Effector memory CD8-positive, alpha-beta T cell (primary cell): ENCODE data around the gene PLXNA4.

Experiments used
- ATAC-seq: fragments of 150-1000 bp; cut with Tn5 transposase; replicated peaks from 2 replicates; pipeline ENCODE4 v1.10.0; 2021; ENCODE audit warnings: mild to moderate bottlenecking, moderate library complexity
- DNase-seq, 3 experiments: peaks; one replicate each; pipeline ENCODE4 v3.0.0; 2021
- H3K27ac Mint-ChIP-seq, 2 donors: one replicate each; pipeline ENCODE4 v1.8.0; 2022; ENCODE audit warnings: mild to moderate bottlenecking in 2 of 2, mixed read lengths in 2 of 2, moderate library complexity in 2 of 2
- H3K27me3 Mint-ChIP-seq, 2 donors: one replicate each; pipeline ENCODE4 v1.8.0; 2022; ENCODE audit warnings: mixed read lengths in 2 of 2
- H3K36me3 Mint-ChIP-seq: one replicate; pipeline ENCODE4 v1.8.0; 2022; ENCODE audit warnings: mild to moderate bottlenecking, moderate library complexity, mixed read lengths; ENCODE audit not compliant: insufficient read depth
- H3K4me1 Mint-ChIP-seq, 2 donors: one replicate each; pipeline ENCODE4 v1.8.0; 2022; ENCODE audit warnings: low read depth in 2 of 2, mixed read lengths in 2 of 2
- H3K4me3 Mint-ChIP-seq, 2 donors: one replicate each; pipeline ENCODE4 v1.8.0; 2022; ENCODE audit warnings: mild to moderate bottlenecking in 2 of 2, mixed read lengths in 2 of 2, moderate library complexity in 2 of 2
- H3K9me3 Mint-ChIP-seq, 2 donors: one replicate each; pipeline ENCODE4 v1.8.0; 2022; ENCODE audit warnings: mixed read lengths in 2 of 2

PLXNA4 gene

DNA sequence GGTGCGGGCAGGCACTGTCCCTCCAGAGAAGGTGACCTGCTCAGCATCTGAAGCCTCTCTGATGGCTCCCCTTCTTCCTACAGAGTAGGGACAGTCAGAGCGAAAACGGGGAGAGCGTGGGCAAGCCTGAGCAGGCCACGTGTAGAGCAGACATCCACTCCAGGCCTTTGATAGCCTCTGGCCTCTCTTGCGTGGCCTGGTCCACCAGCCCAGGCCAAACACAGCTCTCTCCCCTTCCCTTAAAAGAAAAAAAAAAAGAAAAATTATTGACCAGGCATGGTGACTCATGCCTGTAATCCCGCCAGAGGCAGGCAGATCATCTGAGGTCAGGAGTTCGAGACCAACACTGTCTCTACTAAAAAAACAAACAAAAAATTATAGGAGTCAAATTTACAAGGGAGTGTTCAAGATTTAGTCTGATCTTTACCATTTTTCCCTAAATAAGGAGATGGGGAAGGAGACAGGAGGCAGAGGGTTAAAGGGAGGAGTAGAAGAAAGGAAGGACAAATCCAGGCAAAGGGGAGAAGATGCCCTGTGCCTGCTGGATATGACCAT is 84.8 kb downstream of the PLXNA4 start:
- no peak for ATAC-seq
- Mint-ChIP-seq H3K4me1 (peaks cover 20 to 22% of the 10 kb centered on the region in 2 donors), H3K27ac (no peak overlapping the region)

GRCh38 chr7:132490474-132490873 is 85.8 kb downstream of the PLXNA4 start:
- Mint-ChIP-seq H3K27me3 (peaks cover 7 to 28% of the 10 kb centered on the region in 2 donors), H3K9me3 (no peaks in the 10 kb centered on the region), H3K4me3 (no peak overlapping the region), H3K36me3 (peaks cover 4% of the 10 kb centered on the region), H3K4me1 (peaks cover 26 to 32% of the 10 kb centered on the region in 2 donors), H3K27ac (peak overlapping the region in 1 of 2 donors; percentile 18)
- no peak for DNase-seq
- no peak for ATAC-seq

More for the DNA sequence above, 84.8 kb downstream of the PLXNA4 start:
- no peaks in the 10 kb centered on the region for H3K9me3 Mint-ChIP-seq
- peaks cover 4% of the 10 kb centered on the region for H3K36me3 Mint-ChIP-seq
- H3K27me3 Mint-ChIP-seq = peaks cover 7 to 28% of the 10 kb centered on the region in 2 donors
- no peak overlapping the region for H3K4me3 Mint-ChIP-seq
- DNase-seq = no peak

DNA sequence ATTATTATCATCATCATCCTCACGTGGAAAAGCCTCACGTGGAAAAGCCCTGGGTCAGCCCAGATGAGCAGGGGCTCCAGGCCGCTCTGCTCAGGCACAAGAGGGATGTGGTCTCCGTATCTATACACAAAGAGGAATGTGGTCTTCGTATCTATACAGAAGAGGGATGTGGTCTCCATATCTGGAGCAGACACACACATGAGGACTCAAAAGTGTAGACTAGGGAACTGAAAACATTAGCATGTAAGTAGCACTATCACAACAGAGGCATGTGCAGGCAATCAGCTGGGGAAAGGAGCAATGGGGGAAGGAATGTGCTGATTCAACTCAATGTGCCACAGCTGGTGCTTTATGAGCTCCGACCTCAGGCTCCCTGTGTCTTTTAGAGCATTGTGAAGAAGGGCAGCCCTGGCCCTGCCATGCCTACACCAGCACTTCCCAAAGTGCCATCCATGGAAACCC is 86.5 kb downstream of the PLXNA4 start:
- H3K27ac Mint-ChIP-seq = peak overlapping the region in 1 of 2 donors; percentile 18
- H3K4me1 Mint-ChIP-seq = peaks cover 29 to 38% of the 10 kb centered on the region in 2 donors
- peaks cover 7 to 28% of the 10 kb centered on the region in 2 donors for H3K27me3 Mint-ChIP-seq
- H3K9me3 Mint-ChIP-seq = no peaks in the 10 kb centered on the region
- no peak for DNase-seq
- ATAC-seq = no peak
- H3K36me3 Mint-ChIP-seq = peaks cover 4% of the 10 kb centered on the region
- H3K4me3 Mint-ChIP-seq = no peak overlapping the region

- Mint-ChIP-seq H3K4me1 (peaks cover 29 to 41% of the 10 kb centered on the region in 2 donors), H3K27ac (no peak overlapping the region), H3K4me3 (no peak overlapping the region), H3K27me3 (peaks cover 7 to 28% of the 10 kb centered on the region in 2 donors), H3K36me3 (peaks cover 4% of the 10 kb centered on the region), H3K9me3 (no peaks in the 10 kb centered on the region)
- peak in 1 of 3 experiments; percentile 4 for DNase-seq
- peak; percentile 13 for ATAC-seq
These were observed 87.5 kb downstream of the PLXNA4 start for GRCh38 chr7:132488634-132489302.

GRCh38 chr7:132486274-132486610 is 90.0 kb downstream of the PLXNA4 start:
- no peak for DNase-seq
- no peak for ATAC-seq
- H3K4me3 Mint-ChIP-seq = peak overlapping the region; percentile 55 to 66
- peaks cover 7 to 28% of the 10 kb centered on the region in 2 donors for H3K27me3 Mint-ChIP-seq
- H3K36me3 Mint-ChIP-seq = peaks cover 4% of the 10 kb centered on the region
- H3K4me1 Mint-ChIP-seq = peaks cover 29 to 41% of the 10 kb centered on the region in 2 donors
- H3K27ac Mint-ChIP-seq = peak overlapping the region; percentile 79 to 80
- no peaks in the 10 kb centered on the region for H3K9me3 Mint-ChIP-seq

DNA sequence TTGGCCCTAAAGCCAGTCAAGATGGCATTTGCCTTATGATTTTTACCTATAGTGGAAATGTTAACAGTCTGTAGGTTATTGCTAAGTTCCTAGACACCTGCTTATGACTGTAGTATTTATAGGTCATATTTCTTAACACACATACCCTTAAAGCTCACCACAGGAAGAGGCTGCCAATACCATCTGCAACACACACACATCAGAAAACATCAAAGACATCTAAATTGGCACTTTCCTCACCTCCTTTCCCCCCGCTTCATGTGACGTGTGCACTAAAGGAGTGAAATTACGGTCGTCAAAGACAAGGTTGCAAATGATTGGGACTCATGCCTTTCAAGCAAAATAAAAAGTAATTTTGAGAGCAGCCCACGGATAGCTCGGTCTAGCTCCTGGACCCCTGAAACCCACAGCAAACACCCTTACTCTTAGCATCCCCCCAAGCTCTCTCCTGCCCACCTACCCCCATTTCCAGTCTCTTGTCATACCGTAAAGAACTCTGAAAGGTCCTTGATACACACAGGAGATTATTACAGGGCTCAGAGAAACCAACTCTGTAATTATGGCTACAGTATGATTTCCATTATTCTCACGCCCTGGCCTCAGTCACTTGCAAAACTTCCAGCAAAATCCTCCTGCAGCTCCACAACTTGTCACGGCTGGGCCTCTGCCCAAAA is 90.5 kb downstream of the PLXNA4 start:
- peak; percentile 95 for ATAC-seq
- DNase-seq = peak; percentile 56 to 63 (median 57)
- H3K4me3 Mint-ChIP-seq = peak overlapping the region; percentile 55 to 66
- H3K27me3 Mint-ChIP-seq = peaks cover 7 to 28% of the 10 kb centered on the region in 2 donors
- peaks cover 4% of the 10 kb centered on the region for H3K36me3 Mint-ChIP-seq
- H3K27ac Mint-ChIP-seq = peak overlapping the region; percentile 79 to 80
- no peaks in the 10 kb centered on the region for H3K9me3 Mint-ChIP-seq
- peaks cover 29 to 41% of the 10 kb centered on the region in 2 donors for H3K4me1 Mint-ChIP-seq

DNA sequence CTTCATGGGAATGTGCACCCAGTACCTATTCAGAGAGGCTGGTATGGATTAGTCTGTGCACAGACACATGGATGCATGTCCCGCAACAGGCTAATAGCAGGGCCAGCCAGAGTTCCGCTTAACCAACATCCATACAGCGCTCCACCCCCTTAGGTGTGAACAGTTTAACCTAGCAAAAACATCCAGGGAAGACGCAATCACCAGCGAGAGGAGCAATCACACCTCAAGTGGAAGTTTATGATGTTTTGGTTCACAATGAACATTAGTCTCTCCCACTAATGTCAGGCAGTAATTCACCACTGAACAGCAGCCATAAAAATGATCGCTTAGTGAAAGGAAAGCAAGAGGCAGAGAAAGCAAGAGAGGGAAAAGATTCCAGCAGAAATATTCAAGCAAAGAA is 91.1 kb downstream of the PLXNA4 start:
- Mint-ChIP-seq H3K4me1 (peaks cover 29 to 41% of the 10 kb centered on the region in 2 donors), H3K4me3 (peak overlapping the region; percentile 55 to 66), H3K27me3 (peaks cover 7 to 28% of the 10 kb centered on the region in 2 donors), H3K9me3 (no peaks in the 10 kb centered on the region), H3K36me3 (peaks cover 4% of the 10 kb centered on the region), H3K27ac (peak overlapping the region; percentile 79 to 80)
- no peak for DNase-seq
- no peak for ATAC-seq

GRCh38 chr7:132482866-132483265 is 93.4 kb downstream of the PLXNA4 start:
- H3K27ac Mint-ChIP-seq = no peak overlapping the region
- ATAC-seq (no peak), DNase-seq (no peak)
- peaks cover 0 to 13% of the 10 kb centered on the region in 2 donors for H3K27me3 Mint-ChIP-seq
- H3K4me3 Mint-ChIP-seq = no peak overlapping the region
- H3K4me1 Mint-ChIP-seq = peaks cover 16 to 29% of the 10 kb centered on the region in 2 donors
- no peaks in the 10 kb centered on the region for H3K36me3 Mint-ChIP-seq
- no peaks in the 10 kb centered on the region for H3K9me3 Mint-ChIP-seq

DNA sequence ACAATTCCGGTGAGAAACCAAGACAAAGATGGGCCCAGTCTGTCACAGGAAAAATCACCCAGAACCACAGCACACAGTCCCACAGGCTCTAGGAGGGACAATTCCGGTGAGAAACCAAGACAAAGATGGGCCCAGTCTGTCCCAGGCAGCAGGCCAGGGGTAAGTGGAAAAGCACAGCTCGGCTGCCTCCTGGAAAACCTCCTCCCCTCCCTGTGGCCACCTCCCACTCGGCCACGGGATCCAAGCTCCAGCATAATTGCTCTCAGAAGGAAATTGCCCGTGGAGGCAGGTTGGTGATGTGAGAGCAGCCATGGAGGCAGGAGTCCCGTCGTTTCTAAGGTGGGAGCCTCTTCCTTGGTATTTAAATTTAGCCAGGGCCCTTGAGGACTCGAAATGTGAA is 95.7 kb downstream of the PLXNA4 start:
- peaks cover 4 to 10% of the 10 kb centered on the region in 2 donors for H3K4me1 Mint-ChIP-seq
- ATAC-seq (no peak), DNase-seq (no peak)
- H3K27ac Mint-ChIP-seq = peak overlapping the region in 1 of 2 donors; percentile 2
- H3K36me3 Mint-ChIP-seq = no peaks in the 10 kb centered on the region
- H3K9me3 Mint-ChIP-seq = no peaks in the 10 kb centered on the region
- H3K27me3 Mint-ChIP-seq = peaks cover 0 to 4% of the 10 kb centered on the region in 2 donors
- no peak overlapping the region for H3K4me3 Mint-ChIP-seq

DNA sequence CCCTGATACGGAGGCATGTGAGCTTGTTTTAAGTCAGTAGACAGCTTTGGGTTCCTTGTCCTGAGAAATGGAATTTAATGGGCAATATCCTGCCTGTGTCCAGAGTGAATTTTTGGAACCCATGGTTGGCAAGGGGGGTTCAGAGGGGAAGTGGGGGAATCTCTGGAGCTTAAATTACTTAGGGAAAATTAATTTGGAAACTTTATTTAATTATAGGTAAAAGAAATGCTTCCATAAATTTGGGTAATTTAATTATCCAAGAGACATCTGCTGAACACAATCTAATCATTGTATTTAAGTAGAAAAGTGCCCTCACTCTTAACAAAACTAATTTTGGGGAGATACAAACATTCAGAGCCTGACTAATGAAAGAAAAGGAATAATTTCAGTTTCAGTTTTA is 99.7 kb downstream of the PLXNA4 start:
- ATAC-seq (no peak), DNase-seq (no peak)
- Mint-ChIP-seq H3K27me3 (peaks cover 23 to 40% of the 10 kb centered on the region in 2 donors), H3K36me3 (no peaks in the 10 kb centered on the region), H3K9me3 (no peaks in the 10 kb centered on the region), H3K27ac (no peak overlapping the region), H3K4me1 (peaks cover 7 to 12% of the 10 kb centered on the region in 2 donors), H3K4me3 (no peak overlapping the region)

- H3K4me3 Mint-ChIP-seq = no peak overlapping the region
- ATAC-seq = no peak
- peaks cover 29 to 49% of the 10 kb centered on the region in 2 donors for H3K27me3 Mint-ChIP-seq
- no peak overlapping the region for H3K27ac Mint-ChIP-seq
- DNase-seq = no peak
- peaks cover 7 to 14% of the 10 kb centered on the region in 2 donors for H3K4me1 Mint-ChIP-seq
- H3K9me3 Mint-ChIP-seq = no peaks in the 10 kb centered on the region
- no peaks in the 10 kb centered on the region for H3K36me3 Mint-ChIP-seq
These were observed 100.6 kb downstream of the PLXNA4 start for GRCh38 chr7:132475669-132476116.

- no peak overlapping the region for H3K27ac Mint-ChIP-seq
- H3K36me3 Mint-ChIP-seq = no peaks in the 10 kb centered on the region
- H3K4me1 Mint-ChIP-seq = peaks cover 7 to 14% of the 10 kb centered on the region in 2 donors
- no peak for ATAC-seq
- peaks cover 29 to 54% of the 10 kb centered on the region in 2 donors for H3K27me3 Mint-ChIP-seq
- no peak overlapping the region for H3K4me3 Mint-ChIP-seq
- no peaks in the 10 kb centered on the region for H3K9me3 Mint-ChIP-seq
- no peak for DNase-seq
These were observed 101.1 kb downstream of the PLXNA4 start for GRCh38 chr7:132475037-132475668.

GRCh38 chr7:132472463-132473120 is 103.7 kb downstream of the PLXNA4 start:
- no peak for ATAC-seq
- Mint-ChIP-seq H3K27me3 (peaks cover 39 to 78% of the 10 kb centered on the region in 2 donors), H3K9me3 (no peaks in the 10 kb centered on the region), H3K4me1 (peaks cover 7 to 14% of the 10 kb centered on the region in 2 donors), H3K36me3 (peaks cover 6% of the 10 kb centered on the region), H3K27ac (no peak overlapping the region), H3K4me3 (no peak overlapping the region)
- DNase-seq = no peak
